ENCODE measurements around the gene KRTAP12-3. TPM values are rescaled to one million over a fixed set of nuclear protein-coding genes. Genes with fewer than 3 reads are reported as not detected.

The KRTAP12-3 gene
- total and polyA plus RNA-seq, 8 donors = not detected

- Histone ChIP-seq H3K4me1 (no peaks in the 10 kb centered on the region), H3K4me3 (no peak overlapping the region), H3K27ac (no peak overlapping the region), H3K9me3 (no peaks in the 10 kb centered on the region), H3K27me3 (no peaks in the 10 kb centered on the region), H3K36me3 (no peaks in the 10 kb centered on the region)
- no peak for TF ChIP-seq CTCF (IDR thresholded peaks at IDR 0.05)
- DNase-seq = no peak
- WGBS, 2 donors = 78 to 82% methylated on average over 18 of the region's 18 CpGs
- no peak for FAIRE-seq
- intact Hi-C loops (cut with DNase I) = no loop called here
- ATAC-seq = no peak
These were observed 8.1 kb upstream of the KRTAP12-3 start for GRCh38 chr21:44649521-44650100.

GRCh38 chr21:44650265-44650972, 7.3 kb upstream of the KRTAP12-3 start:
- WGBS, 2 donors = 74 to 81% methylated on average over 19 to 20 of the region's 20 CpGs
- Histone ChIP-seq H3K9me3 (no peaks in the 10 kb centered on the region), H3K36me3 (no peaks in the 10 kb centered on the region), H3K27me3 (no peaks in the 10 kb centered on the region), H3K4me1 (no peaks in the 10 kb centered on the region), H3K4me3 (no peak overlapping the region), H3K27ac (no peak overlapping the region)
- no peak for ATAC-seq
- no peak for FAIRE-seq
- intact Hi-C loops (cut with DNase I) = no loop called here
- DNase-seq = no peak
- TF ChIP-seq CTCF (IDR thresholded peaks at IDR 0.05) = no peak

GRCh38 chr21:44650973-44651675, 6.6 kb upstream of the KRTAP12-3 start:
- H3K36me3 ChIP-seq = no peaks in the 10 kb centered on the region
- H3K9me3 ChIP-seq = no peaks in the 10 kb centered on the region
- whole genome bisulfite sequencing, 2 donors = 75% methylated on average over 12 of the region's 12 CpGs
- H3K4me3 ChIP-seq = no peak overlapping the region
- no peak overlapping the region for H3K27ac ChIP-seq
- no peak for FAIRE-seq
- no peak for ATAC-seq
- TF ChIP-seq CTCF (IDR thresholded peaks at IDR 0.05) = no peak
- H3K27me3 ChIP-seq = no peaks in the 10 kb centered on the region
- H3K4me1 ChIP-seq = no peaks in the 10 kb centered on the region
- intact Hi-C loops (cut with DNase I) = no loop called here
- DNase-seq = no peak

- 54 to 67% methylated on average over 14 of the region's 14 CpGs for WGBS, 2 donors
- TF ChIP-seq CTCF (IDR thresholded peaks at IDR 0.05) = no peak
These were observed 4.6 kb upstream of the KRTAP12-3 start for GRCh38 chr21:44653123-44653522.

More at GRCh38 chr21:44653123-44653522, 4.6 kb upstream of the KRTAP12-3 start:
- Histone ChIP-seq H3K4me1 (no peaks in the 10 kb centered on the region), H3K27ac (no peak overlapping the region), H3K36me3 (no peaks in the 10 kb centered on the region), H3K9me3 (no peaks in the 10 kb centered on the region), H3K27me3 (peaks cover 0 to 8% (median 0%) of the 10 kb centered on the region in 4 donors), H3K4me3 (no peak overlapping the region)
- DNase-seq (no peak), ATAC-seq (no peak), FAIRE-seq (no peak)
- intact Hi-C loops (cut with DNase I) = no loop called here
